CD14-positive monocyte (primary cell): ENCODE measurements around the gene MCCD1. TPM values are rescaled to one million over a fixed set of nuclear protein-coding genes. Genes with fewer than 3 reads are reported as not detected.
"Not testable (repeated sequence)": the region's sequence is repeated elsewhere in the genome, so short reads cannot be mapped to it uniquely, and the experiment has no call there.

Experiments
- DNase-seq, 3 donors: peaks; one replicate each; pipeline ENCODE4 v3.0.0-alpha.2; 2011 to 2022
- H2AFZ ChIP-seq: 2 replicates; pipeline ENCODE4 v1.6.0; 2012; ENCODE audit warnings: mild to moderate bottlenecking, low read depth, low read length, inconsistent platforms; ENCODE audit not compliant: insufficient read depth, poor library complexity, severe bottlenecking
- H3K27ac ChIP-seq, 2 donors: 1 replicate in 1 of 2; 2 replicates in 1 of 2; pipeline ENCODE4 v1.5.1; 2012 to 2013; ENCODE audit warnings: low read length in 2 of 2, control low read depth in 1 of 2, inconsistent platforms in 1 of 2, low read depth in 1 of 2, mild to moderate bottlenecking in 1 of 2
- H3K27me3 ChIP-seq, 2 donors: one replicate each; pipeline versions ENCODE4 v1.6.0 to v1.6.1; 2011 to 2013; ENCODE audit warnings: low read length in 2 of 2; ENCODE audit not compliant: control insufficient read depth in 2 of 2, insufficient read depth in 2 of 2
- H3K36me3 ChIP-seq, 2 donors: replicated peaks in 1 of 2; 1 replicate in 1 of 2; 2 replicates in 1 of 2; pipeline versions ENCODE4 v1.5.1 to v1.6.1; 2012 to 2013; ENCODE audit warnings: low read length in 2 of 2, control low read depth in 1 of 2, inconsistent platforms in 1 of 2, mild to moderate bottlenecking in 1 of 2; ENCODE audit not compliant: insufficient read depth in 2 of 2, control insufficient read depth in 1 of 2
- H3K4me1 ChIP-seq, 2 donors: 1 replicate in 1 of 2; 2 replicates in 1 of 2; pipeline versions ENCODE4 v1.5.1 to v1.6.1; 2012 to 2013; ENCODE audit warnings: low read length in 2 of 2, control low read depth in 1 of 2, inconsistent platforms in 1 of 2, mild to moderate bottlenecking in 1 of 2, moderate library complexity in 1 of 2; ENCODE audit not compliant: insufficient read depth in 2 of 2, control insufficient read depth in 1 of 2
- H3K4me2 ChIP-seq: replicated peaks from 2 replicates; pipeline ENCODE3; 2012; ENCODE audit warnings: low read length, moderate library complexity, mild to moderate bottlenecking; ENCODE audit not compliant: poor library complexity, severe bottlenecking; ENCODE audit errors: extremely low read depth
- H3K4me3 ChIP-seq, 3 experiments: fragments of 200-600 bp in 1 of 3; sonication (generic) in 1 of 3; replicated peaks in 1 of 3; 1 replicate in 2 of 3; 2 replicates in 1 of 3; pipeline ENCODE4 v1.5.1; 2011 to 2013; ENCODE audit warnings: low read length in 3 of 3, mild to moderate bottlenecking in 3 of 3, control low read depth in 2 of 3, low read depth in 2 of 3, inconsistent platforms in 1 of 3, moderate library complexity in 1 of 3
- H3K79me2 ChIP-seq: 2 replicates; pipeline ENCODE4 v1.6.0; 2012; ENCODE audit warnings: mild to moderate bottlenecking, control low read depth, inconsistent platforms, low read length, moderate library complexity; ENCODE audit not compliant: insufficient read depth
- H3K9ac ChIP-seq: 2 replicates; pipeline ENCODE4 v1.6.0; 2017; ENCODE audit warnings: low read length, mild to moderate bottlenecking; ENCODE audit not compliant: insufficient read depth, poor library complexity, severe bottlenecking
- H3K9me3 ChIP-seq, 2 donors: replicated peaks in 1 of 2; 1 replicate in 1 of 2; 2 replicates in 1 of 2; pipeline versions ENCODE4 v1.5.1 to v1.6.1; 2012 to 2013; ENCODE audit warnings: low read length in 2 of 2, control low read depth in 1 of 2; ENCODE audit not compliant: control insufficient read depth in 1 of 2, insufficient read depth in 1 of 2
- H4K20me1 ChIP-seq: 2 replicates; pipeline ENCODE4 v1.6.0; 2012; ENCODE audit warnings: mild to moderate bottlenecking, low read length, control low read depth, moderate library complexity; ENCODE audit not compliant: insufficient read depth
- H3K27ac Mint-ChIP-seq, 7 donors: one replicate each; pipeline ENCODE4 v1.8.0; 2020; ENCODE audit warnings: mild to moderate bottlenecking in 7 of 7, mixed read lengths in 7 of 7, moderate library complexity in 6 of 7, inconsistent platforms in 2 of 7
- H3K27me3 Mint-ChIP-seq, 3 donors: one replicate each; pipeline ENCODE4 v1.8.0; 2021 to 2022; ENCODE audit warnings: low read depth in 3 of 3, mild to moderate bottlenecking in 3 of 3, mixed read lengths in 3 of 3, moderate library complexity in 3 of 3, inconsistent platforms in 1 of 3
- H3K36me3 Mint-ChIP-seq, 2 donors: one replicate each; pipeline ENCODE4 v1.8.0; 2020; ENCODE audit warnings: mixed read lengths in 2 of 2, inconsistent platforms in 1 of 2, mild to moderate bottlenecking in 1 of 2
- H3K4me1 Mint-ChIP-seq: one replicate; pipeline ENCODE4 v1.8.0; 2020; ENCODE audit warnings: mild to moderate bottlenecking, mixed read lengths
- H3K4me3 Mint-ChIP-seq, 2 donors: one replicate each; pipeline ENCODE4 v1.8.0; 2020; ENCODE audit warnings: mild to moderate bottlenecking in 2 of 2, mixed read lengths in 2 of 2, moderate library complexity in 1 of 2
- H3K9me3 Mint-ChIP-seq, 7 donors: one replicate each; pipeline ENCODE4 v1.8.0; 2020 to 2022; ENCODE audit warnings: mixed read lengths in 7 of 7, mild to moderate bottlenecking in 6 of 7, moderate library complexity in 6 of 7, inconsistent platforms in 2 of 7
- WGBS: methylation state at CpG from one replicate; pipeline ENCODE4 v1.1.5; 2013; ENCODE audit warnings: missing lambda C conversion rate; ENCODE audit not compliant: insufficient coverage; 5-methylcytosine and 5-hydroxymethylcytosine counted together
- intact Hi-C, 2 donors: fragments of 100-400 bp; cut with micrococcal nuclease; formaldehyde crosslinking; loops; one replicate each; pipeline versions ENCODE4 v1.15.0 to v1.15.1; 2023
- polyA plus RNA-seq, 3 donors: library from polyadenylated mRNA; depleted of rRNA in 1 of 3; unstranded in 2 of 3; stranded (reverse) in 1 of 3; fragments of 300-500 nt in 2 of 3; fragments of >200 nt in 1 of 3; fragmentation: Illumina TruSeq in 2 of 3; gene quantifications; 1 replicate in 2 of 3; 2 replicates in 1 of 3; pipeline ENCODE4 v1.2.3, GENCODE V29; 2012 to 2021
- TF ChIP-seq, protein P1 (sequence below): fragments of 200-600 bp; IDR thresholded peaks from one replicate; pipeline ENCODE4 v1.8.0; 2022; ENCODE audit warnings: antibody characterized with exemption, mild to moderate bottlenecking

MCCD1 gene
- polyA plus RNA-seq, 3 donors = not detected

- peaks cover 49% of the 10 kb centered on the region for H3K4me1 Mint-ChIP-seq
- peak; percentile 85 to 90 (median 90) for DNase-seq
- H3K4me3 ChIP-seq = not testable (repeated sequence)
These were observed 22.6 kb downstream of the MCCD1 start for GRCh38 chr6:31551371-31551770.

GRCh38 chr6:31556307-31556706, 27.5 kb downstream of the MCCD1 start:
- H2AFZ ChIP-seq = no peak overlapping the region
- H3K4me2 ChIP-seq = no peak overlapping the region
- H3K79me2 ChIP-seq = peaks cover 25% of the 10 kb centered on the region
- DNase-seq = no peak
- H3K27me3 Mint-ChIP-seq = peaks cover 0 to 2% (median 0%) of the 10 kb centered on the region in 3 donors
- no peak overlapping the region for H3K4me3 Mint-ChIP-seq
- no peak overlapping the region for H3K9ac ChIP-seq
- no CpG with 5 or more reads among the region's 3 CpGs for WGBS
- no peaks in the 10 kb centered on the region for H3K9me3 Mint-ChIP-seq
- H3K4me1 Mint-ChIP-seq = peaks cover 70% of the 10 kb centered on the region
- H3K27me3 ChIP-seq = no peaks in the 10 kb centered on the region
- no peak overlapping the region for H3K27ac ChIP-seq
- peaks cover 12 to 28% of the 10 kb centered on the region in 2 donors for H3K36me3 Mint-ChIP-seq
- TF ChIP-seq, protein P1, sequence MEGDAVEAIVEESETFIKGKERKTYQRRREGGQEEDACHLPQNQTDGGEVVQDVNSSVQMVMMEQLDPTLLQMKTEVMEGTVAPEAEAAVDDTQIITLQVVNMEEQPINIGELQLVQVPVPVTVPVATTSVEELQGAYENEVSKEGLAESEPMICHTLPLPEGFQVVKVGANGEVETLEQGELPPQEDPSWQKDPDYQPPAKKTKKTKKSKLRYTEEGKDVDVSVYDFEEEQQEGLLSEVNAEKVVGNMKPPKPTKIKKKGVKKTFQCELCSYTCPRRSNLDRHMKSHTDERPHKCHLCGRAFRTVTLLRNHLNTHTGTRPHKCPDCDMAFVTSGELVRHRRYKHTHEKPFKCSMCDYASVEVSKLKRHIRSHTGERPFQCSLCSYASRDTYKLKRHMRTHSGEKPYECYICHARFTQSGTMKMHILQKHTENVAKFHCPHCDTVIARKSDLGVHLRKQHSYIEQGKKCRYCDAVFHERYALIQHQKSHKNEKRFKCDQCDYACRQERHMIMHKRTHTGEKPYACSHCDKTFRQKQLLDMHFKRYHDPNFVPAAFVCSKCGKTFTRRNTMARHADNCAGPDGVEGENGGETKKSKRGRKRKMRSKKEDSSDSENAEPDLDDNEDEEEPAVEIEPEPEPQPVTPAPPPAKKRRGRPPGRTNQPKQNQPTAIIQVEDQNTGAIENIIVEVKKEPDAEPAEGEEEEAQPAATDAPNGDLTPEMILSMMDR = no peak
- H3K36me3 ChIP-seq = no peaks in the 10 kb centered on the region
- no peaks in the 10 kb centered on the region for H4K20me1 ChIP-seq
- H3K9me3 ChIP-seq = no peaks in the 10 kb centered on the region
- peak overlapping the region in 2 of 7 donors; percentile 14 to 71 for H3K27ac Mint-ChIP-seq
- intact Hi-C loops = no loop called here
- peaks cover 67 to 70% of the 10 kb centered on the region in 2 donors for H3K4me1 ChIP-seq
- no peak overlapping the region for H3K4me3 ChIP-seq

More at GRCh38 chr6:31551371-31551770, 22.6 kb downstream of the MCCD1 start:
- Histone ChIP-seq H3K36me3 (peaks cover 0 to 21% of the 10 kb centered on the region in 2 donors), H3K27ac (peak overlapping the region in 1 of 2 donors; percentile 36), H3K79me2 (peaks cover 47% of the 10 kb centered on the region), H3K4me1 (peaks cover 41 to 47% of the 10 kb centered on the region in 2 donors)
- TF ChIP-seq, protein P1 = peak; percentile 81
- intact Hi-C loops = loop anchor here (1.0 to 2.0 kb wide), 2 partner anchors 47 kb away; no protein-coding TSS in a partner anchor
- Mint-ChIP-seq H3K36me3 (peaks cover 14 to 31% of the 10 kb centered on the region in 2 donors), H3K27ac (peak overlapping the region; percentile 45 to 89 (median 79))
- not testable (repeated sequence) for H2AFZ ChIP-seq, H3K9ac ChIP-seq, H3K4me3 Mint-ChIP-seq, H3K27me3 Mint-ChIP-seq, H3K27me3 ChIP-seq, H3K9me3 Mint-ChIP-seq, H3K4me2 ChIP-seq, H4K20me1 ChIP-seq, H3K9me3 ChIP-seq
- 11% methylated on average over 3 of the region's 5 CpGs for WGBS
